K562 (cell line): ENCODE results near the gene NBEA. TPM values are rescaled to one million over a fixed set of nuclear protein-coding genes. Genes with fewer than 3 reads are reported as not detected.

Experiments used
- ATAC-seq: fragments of 200-7000 bp; cut with Tn5 transposase; 3 replicates; pipeline ENCODE4 v1.9.1; 2020; ENCODE audit warnings: moderate library complexity
- BruUV-seq: library from RNA; stranded (reverse); fragments of 400-500 nt; replicated peaks from 2 replicates; lab custom pipeline; 2021; lab: Mats Ljungman, UMichigan
- CTCF ChIA-PET: fragments of 300-600 bp; formaldehyde crosslinking; extraction: SDS; loops from one replicate; lab custom pipeline; 2021; ENCODE audit warnings: low intra/inter-chr PET ratio; lab: Yijun Ruan, JAX
- POLR2A ChIA-PET: fragments of 300-600, 350-650 bp; sonication (Branson Sonifier 250); formaldehyde crosslinking; extraction: SDS; loops from one replicate; lab custom pipeline; 2021; ENCODE audit warnings: antibody characterized with exemption, inconsistent platforms; lab: Yijun Ruan, JAX
- DNase-seq, 4 experiments: peaks; one replicate each; pipeline versions ENCODE4 v3.0.0 to v3.0.0-alpha.2; 2011 to 2018; ENCODE audit warnings: low spot score in 3 of 4, mixed read lengths in 3 of 4; ENCODE audit errors: extremely low read depth in 1 of 4
- FAIRE-seq: peaks from 2 replicates; lab custom pipeline; 2011; peaks lifted over from hg19 to GRCh38; lab: Jason Lieb, UNC
- H2AFZ ChIP-seq: 2 replicates; pipeline ENCODE4 v1.6.0; 2011; ENCODE audit warnings: low read depth, low read length, control low read depth, inconsistent platforms
- H3K27ac ChIP-seq: fragments of 200-600 bp; 3 replicates; pipeline ENCODE4 v1.8.0; 2011; ENCODE audit warnings: low read depth, mild to moderate bottlenecking, control low read depth, inconsistent platforms, low read length, moderate library complexity, mixed read lengths; ENCODE audit errors: extremely low read depth
- H3K27me3 ChIP-seq, 2 experiments: fragments of 300-600 bp in 1 of 2; 2 replicates in 1 of 2; 3 replicates in 1 of 2; pipeline versions ENCODE4 v1.6.0 to v1.8.0; 2011; ENCODE audit warnings: inconsistent platforms in 2 of 2, low read length in 2 of 2, mild to moderate bottlenecking in 1 of 2, mixed read lengths in 1 of 2, moderate library complexity in 1 of 2; ENCODE audit not compliant: control insufficient read depth in 2 of 2, insufficient read depth in 2 of 2
- H3K36me3 ChIP-seq: fragments of 300-600 bp; 3 replicates; pipeline ENCODE4 v1.8.0; 2011; ENCODE audit warnings: mild to moderate bottlenecking, low read length, inconsistent platforms; ENCODE audit not compliant: control insufficient read depth, insufficient read depth
- H3K4me1 ChIP-seq, 2 experiments: fragments of 200-600 bp in 1 of 2; replicated peaks in 1 of 2; 2 replicates in 1 of 2; 3 replicates in 1 of 2; pipeline versions ENCODE4 v1.5.1 to v1.8.0; 2011; ENCODE audit warnings: inconsistent platforms in 2 of 2, low read length in 2 of 2, mild to moderate bottlenecking in 1 of 2, mixed read lengths in 1 of 2, moderate library complexity in 1 of 2; ENCODE audit not compliant: control insufficient read depth in 2 of 2, insufficient read depth in 2 of 2
- H3K4me2 ChIP-seq: 2 replicates; pipeline ENCODE4 v1.6.1; 2011; ENCODE audit warnings: low read length, control low read depth, inconsistent platforms, mixed read lengths; ENCODE audit not compliant: insufficient read depth
- H3K4me3 ChIP-seq: fragments of 200-600 bp; sonication (generic), shearing (Covaris generic); 2 replicates; pipeline ENCODE4 v1.5.1; 2016; ENCODE audit warnings: control low read depth, inconsistent platforms
- H3K79me2 ChIP-seq: fragments of 200-600 bp; 3 replicates; pipeline ENCODE4 v1.8.0; 2011; ENCODE audit warnings: low read length, inconsistent platforms; ENCODE audit not compliant: control insufficient read depth, insufficient read depth
- H3K9ac ChIP-seq, 2 experiments: 2 replicates each; pipeline versions ENCODE4 v1.6.0 to v1.6.1; 2011; ENCODE audit warnings: low read depth in 2 of 2, low read length in 2 of 2, control low read depth in 1 of 2, inconsistent platforms in 1 of 2, mild to moderate bottlenecking in 1 of 2, mixed read lengths in 1 of 2; ENCODE audit not compliant: insufficient read depth in 1 of 2
- H3K9me1 ChIP-seq: one replicate; pipeline ENCODE4 v1.6.0; 2011; ENCODE audit warnings: inconsistent platforms, mild to moderate bottlenecking, low read length, moderate library complexity; ENCODE audit not compliant: control insufficient read depth, insufficient read depth
- H3K9me3 ChIP-seq: replicated peaks from 2 replicates; pipeline ENCODE4 v1.5.1; 2011; ENCODE audit warnings: low read depth, low read length, inconsistent platforms; ENCODE audit not compliant: control insufficient read depth, insufficient read depth
- H4K20me1 ChIP-seq: replicated peaks from 2 replicates; pipeline ENCODE4 v1.6.1; 2011; ENCODE audit warnings: low read length, inconsistent platforms, mixed read lengths; ENCODE audit not compliant: control insufficient read depth, insufficient read depth
- GABPB2 ChIP-seq: fragments of 250-450 bp; sonication (Bioruptor Pico); conservative IDR thresholded peaks from 2 replicates; pipeline ENCODE4 v1.5.1; 2021; ENCODE audit warnings: mild to moderate bottlenecking
- HDAC8 ChIP-seq: fragments of 450-650 bp; IDR thresholded peaks from 2 replicates; pipeline ENCODE4 v1.6.1; 2016; ENCODE audit warnings: mild to moderate bottlenecking, missing genetic modification characterization, moderate library complexity, missing compliant biosample characterization
- SMARCA4 ChIP-seq: fragments of 450-650 bp; IDR thresholded peaks from 2 replicates; pipeline ENCODE4 v1.6.1; 2016
- THAP7 ChIP-seq: fragments of 250-450 bp; sonication (Bioruptor Pico); IDR thresholded peaks from 2 replicates; pipeline ENCODE4 v1.5.0; 2021
- ZNF311 ChIP-seq: fragments of 250-450 bp; sonication (Bioruptor Pico); IDR thresholded peaks from 2 replicates; pipeline ENCODE4 v1.4.0; 2020; ENCODE audit warnings: mild to moderate bottlenecking, moderate library complexity
- ZNF41 ChIP-seq: fragments of 250-450 bp; sonication (Bioruptor Pico); conservative IDR thresholded peaks from 2 replicates; pipeline ENCODE4 v1.4.0; 2020; ENCODE audit warnings: mild to moderate bottlenecking
- ZNF436 ChIP-seq: fragments of 250-450, 450-650 bp; sonication (Bioruptor Pico); formaldehyde crosslinking; IDR thresholded peaks from 2 replicates; pipeline ENCODE4 v1.7.0; 2020; ENCODE audit warnings: mild to moderate bottlenecking
- WGBS: fragments of 100-300 bp; shearing (Covaris generic); methylation state at CpG from one replicate; pipeline ENCODE4 v1.1.6; 2016; ENCODE audit warnings: low coverage, mixed read lengths; ENCODE audit not compliant: insufficient coverage; ENCODE audit errors: missing lambda C conversion rate; 5-methylcytosine and 5-hydroxymethylcytosine counted together
- in situ Hi-C: fragments of 300-500 bp; cut with MboI; formaldehyde crosslinking; loops from 4 replicates; pipeline ENCODE4 v1.15.0; 2018; ENCODE audit warnings: inconsistent platforms, mixed read lengths
- intact Hi-C: fragments of 100-400 bp; cut with micrococcal nuclease; formaldehyde crosslinking; loops from 2 replicates; pipeline ENCODE4 v1.14.2; 2022
- polyA plus RNA-seq, 8 experiments: library from polyadenylated mRNA; depleted of rRNA in 4 of 8; stranded (reverse) in 5 of 8; unstranded in 3 of 8; fragments of >200 nt; fragmentation: Nextera tagmentation in 2 of 8; fragmentation: Illumina TruSeq in 1 of 8; extraction: Ambion mirVana in 2 of 8; extraction: Trizol in 1 of 8; gene quantifications; 2 replicates each; pipeline versions ENCODE4 v1.2.1 to v1.2.3, GENCODE V29; 2011 to 2014; ENCODE audit warnings: inconsistent platforms in 1 of 8, missing spikeins in 1 of 8
- total RNA-seq, 7 experiments: library from RNA; depleted of rRNA in 6 of 7; stranded (reverse); fragments of >200 nt in 6 of 7; fragmentation: Illumina TruSeq in 2 of 7; extraction: Trizol in 2 of 7; gene quantifications; 2 replicates each; pipeline versions ENCODE4 v1.2.1 to v1.2.3, GENCODE V29; 2011 to 2021; ENCODE audit warnings: low replicate concordance in 1 of 7
- TF ChIP-seq, protein P1 (sequence below): fragments of 250-450 bp; sonication (Bioruptor Pico); IDR thresholded peaks from 2 replicates; pipeline ENCODE4 v1.4.0; 2020; ENCODE audit warnings: borderline replicate concordance

NBEA gene
- total and polyA plus RNA-seq, 9 of the 15 experiments (the other 6 are each of a cell fraction or from before 2014, with no cell fraction given), result 0.03 to 0.94 (median 0.05) TPM; not detected in 2

DNA sequence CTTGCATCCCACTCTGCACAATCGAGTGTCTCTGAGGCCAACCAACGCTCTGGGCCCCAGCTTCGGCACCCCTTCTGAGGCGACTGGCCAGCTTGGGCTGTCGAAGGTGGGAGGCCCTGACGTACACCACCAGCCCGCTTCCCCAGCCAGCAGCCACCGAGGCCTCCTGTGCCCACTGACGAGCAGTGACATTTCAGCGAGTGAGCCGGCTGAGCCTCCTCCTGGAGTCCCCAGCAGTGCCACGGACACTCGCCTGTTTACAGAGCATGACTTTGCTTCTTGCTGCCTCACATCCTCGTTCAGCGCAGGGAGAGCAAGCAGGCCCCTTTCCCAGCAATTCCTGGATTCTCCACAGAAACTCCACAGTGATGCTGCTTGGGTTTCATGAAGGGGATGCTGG lies 774.7 kb downstream of the NBEA start (continued):
- TF ChIP-seq THAP7 (CRISPR knock-in tag) (no peak), ZNF41 (no peak), HDAC8 (tag) (no peak), SMARCA4 (no peak), GABPB2 (no peak)
- TF ChIP-seq, protein P1, sequence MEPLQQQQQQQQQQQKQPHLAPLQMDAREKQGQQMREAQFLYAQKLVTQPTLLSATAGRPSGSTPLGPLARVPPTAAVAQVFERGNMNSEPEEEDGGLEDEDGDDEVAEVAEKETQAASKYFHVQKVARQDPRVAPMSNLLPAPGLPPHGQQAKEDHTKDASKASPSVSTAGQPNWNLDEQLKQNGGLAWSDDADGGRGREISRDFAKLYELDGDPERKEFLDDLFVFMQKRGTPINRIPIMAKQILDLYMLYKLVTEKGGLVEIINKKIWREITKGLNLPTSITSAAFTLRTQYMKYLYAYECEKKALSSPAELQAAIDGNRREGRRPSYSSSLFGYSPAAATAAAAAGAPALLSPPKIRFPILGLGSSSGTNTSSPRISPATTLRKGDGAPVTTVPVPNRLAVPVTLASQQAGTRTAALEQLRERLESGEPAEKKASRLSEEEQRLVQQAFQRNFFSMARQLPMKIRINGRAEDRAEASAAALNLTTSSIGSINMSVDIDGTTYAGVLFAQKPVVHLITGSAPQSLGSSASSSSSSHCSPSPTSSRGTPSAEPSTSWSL (CRISPR knock-in tag), result no peak

DNA sequence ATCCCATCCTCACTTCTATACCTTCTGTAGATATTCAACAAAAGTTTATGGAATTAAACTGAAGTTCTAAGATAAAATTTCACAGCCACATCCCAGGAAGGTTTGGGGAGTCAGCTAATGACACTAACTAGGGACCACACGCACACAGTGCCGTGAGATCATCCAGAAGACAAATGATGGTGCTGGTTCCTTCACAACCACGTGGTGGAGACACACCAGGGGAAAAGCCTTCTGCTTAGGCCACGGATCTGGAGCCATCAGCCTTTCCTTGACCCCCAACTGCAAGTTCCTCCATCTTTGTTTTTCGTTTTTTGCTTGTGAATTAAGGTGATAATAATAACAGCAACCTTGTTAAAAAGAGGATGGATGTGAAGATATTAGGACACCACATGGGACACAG lies 776.0 kb downstream of the NBEA start:
- no TSS peak for BruUV-seq
- FAIRE-seq, result no peak
- no peak overlapping the region for H2AFZ ChIP-seq
- no peaks in the 10 kb centered on the region for H3K36me3 ChIP-seq
- H3K27ac ChIP-seq, result no peak overlapping the region
- WGBS, result 0% methylated on average over 5 of the region's 5 CpGs
- H3K4me1 ChIP-seq, result no peaks in the 10 kb centered on the region
- no peak overlapping the region for H3K4me3 ChIP-seq
- H3K79me2 ChIP-seq, result no peaks in the 10 kb centered on the region
- TF ChIP-seq ZNF311 (CRISPR knock-in tag) (0 out of 2 replicates have a peak, but pooled peaks have one; percentile 38), ZNF436 (no peak)
- H3K4me2 ChIP-seq, result no peak overlapping the region
- H3K9ac ChIP-seq, result no peak overlapping the region
- CTCF ChIA-PET, result no interaction called here
- POLR2A ChIA-PET, result no interaction called here
- no peak for DNase-seq
- ATAC-seq, result no peak
- H3K9me1 ChIP-seq, result no peaks in the 10 kb centered on the region
- H3K9me3 ChIP-seq, result no peaks in the 10 kb centered on the region
- intact Hi-C loops (no loop called here), in situ Hi-C loops (no loop called here)
- no peaks in the 10 kb centered on the region for H4K20me1 ChIP-seq
- no peaks in the 10 kb centered on the region for H3K27me3 ChIP-seq
